Measurements from ENCODE around the gene GPX5.

GPX5 gene

DNA sequence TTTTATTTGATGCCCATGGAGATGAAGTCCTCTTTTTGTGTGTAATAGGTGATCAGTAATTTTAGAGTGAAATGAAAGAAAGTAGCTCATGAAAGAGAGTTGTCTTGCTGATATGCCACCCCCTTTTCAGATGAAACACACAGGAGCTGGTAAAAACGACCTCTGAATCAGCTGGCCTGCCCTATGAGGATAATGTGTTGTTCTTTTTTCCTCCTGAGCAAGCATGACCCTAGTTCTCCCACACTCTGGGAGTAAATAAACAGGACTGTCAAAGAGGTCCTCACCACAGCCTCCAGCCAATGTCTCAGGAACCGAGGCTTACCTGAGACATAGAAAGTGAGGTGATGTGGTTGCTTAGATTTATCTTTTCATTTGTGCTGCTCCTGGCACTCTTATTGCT lies 29.5 kb downstream of the GPX5 start:
- no peak for DNase-seq (ENCODE audit: low read depth, low spot score)

DNA sequence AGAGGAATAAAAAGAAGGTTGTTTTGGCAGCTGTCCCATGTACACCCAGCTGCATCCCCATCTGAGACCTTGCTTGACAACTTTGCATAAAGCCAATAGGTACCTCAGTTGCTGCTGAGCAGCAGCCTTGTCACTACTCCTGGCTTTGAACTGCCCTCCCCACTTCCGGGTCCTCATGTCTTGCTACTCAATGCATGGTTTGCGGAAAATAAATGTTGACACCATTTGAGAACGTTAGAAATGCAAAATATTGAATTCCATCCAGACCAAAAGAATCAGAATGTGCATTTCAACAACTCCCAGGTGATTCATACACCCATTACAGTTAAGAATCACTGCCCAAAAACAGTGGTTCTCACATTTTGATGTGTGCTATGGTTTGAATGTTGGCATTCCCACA lies 32.9 kb downstream of the GPX5 start:
- DNase-seq (ENCODE audit: low read depth, low spot score), result no peak

DNA sequence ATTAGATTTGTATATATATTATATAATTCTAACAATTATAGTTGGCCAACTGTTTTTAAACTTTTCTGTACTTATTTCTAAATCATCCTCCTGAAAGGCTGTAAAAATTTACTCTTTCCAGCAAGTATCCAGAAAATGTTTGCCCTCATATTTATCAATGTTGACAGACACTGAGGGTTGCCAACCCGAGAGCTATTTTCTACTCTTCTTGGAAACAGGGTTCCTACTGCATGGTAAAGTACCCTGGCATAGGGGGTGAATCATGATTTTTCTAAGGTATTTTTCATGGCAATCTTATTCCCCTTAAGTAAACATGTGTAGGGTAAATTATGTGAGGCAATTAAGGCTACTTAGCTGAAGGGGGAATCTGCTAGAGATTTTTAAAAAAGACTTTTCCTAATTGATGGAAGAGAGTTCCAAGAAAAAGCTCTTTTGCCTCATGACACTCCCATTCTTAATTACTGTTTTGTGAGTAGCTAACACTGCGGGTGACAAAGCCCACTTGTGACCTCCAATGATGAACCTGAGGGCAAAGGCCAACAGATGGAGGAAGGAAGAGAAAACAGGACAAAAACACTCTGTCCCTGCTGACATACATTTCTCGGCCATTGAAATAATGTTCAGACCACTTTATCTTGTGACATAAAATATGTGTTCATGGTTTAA lies 37.9 kb downstream of the GPX5 start:
- DNase-seq (ENCODE audit: low read depth, low spot score), result no peak

DNA sequence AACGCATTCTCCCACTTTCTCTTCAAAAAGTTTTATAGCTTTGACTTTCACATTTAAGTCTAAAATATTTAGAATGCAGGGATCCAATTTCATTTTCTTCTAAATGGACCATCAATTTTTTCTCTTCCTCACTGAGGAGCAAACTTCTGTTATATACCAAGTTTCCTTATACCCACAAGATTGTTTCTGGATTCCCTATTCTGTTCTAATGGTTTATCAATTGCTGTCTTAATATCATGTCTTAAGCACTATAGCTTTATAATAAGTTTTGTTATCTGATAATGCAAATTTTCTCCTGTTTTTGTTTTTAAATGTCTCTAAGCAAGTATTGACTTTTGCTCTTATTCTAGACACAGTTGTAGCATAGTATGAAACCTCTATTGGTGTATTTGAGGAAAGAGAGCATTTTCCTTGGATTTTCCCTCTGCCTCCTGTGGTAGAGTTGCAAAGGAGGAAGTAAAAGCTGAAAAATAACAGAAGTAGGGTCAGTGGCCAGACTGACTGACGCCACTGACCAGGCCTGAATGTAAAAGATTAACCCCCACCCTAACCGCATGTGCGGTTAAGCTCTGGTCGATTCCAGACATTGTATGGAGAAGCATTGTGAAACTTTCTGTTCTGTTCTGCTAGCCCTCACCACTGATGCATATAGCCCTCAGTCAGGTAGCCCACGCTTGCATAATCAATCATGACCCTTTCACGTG lies 40.3 kb downstream of the GPX5 start:
- DNase-seq (ENCODE audit: low read depth, low spot score), result no peak

DNA sequence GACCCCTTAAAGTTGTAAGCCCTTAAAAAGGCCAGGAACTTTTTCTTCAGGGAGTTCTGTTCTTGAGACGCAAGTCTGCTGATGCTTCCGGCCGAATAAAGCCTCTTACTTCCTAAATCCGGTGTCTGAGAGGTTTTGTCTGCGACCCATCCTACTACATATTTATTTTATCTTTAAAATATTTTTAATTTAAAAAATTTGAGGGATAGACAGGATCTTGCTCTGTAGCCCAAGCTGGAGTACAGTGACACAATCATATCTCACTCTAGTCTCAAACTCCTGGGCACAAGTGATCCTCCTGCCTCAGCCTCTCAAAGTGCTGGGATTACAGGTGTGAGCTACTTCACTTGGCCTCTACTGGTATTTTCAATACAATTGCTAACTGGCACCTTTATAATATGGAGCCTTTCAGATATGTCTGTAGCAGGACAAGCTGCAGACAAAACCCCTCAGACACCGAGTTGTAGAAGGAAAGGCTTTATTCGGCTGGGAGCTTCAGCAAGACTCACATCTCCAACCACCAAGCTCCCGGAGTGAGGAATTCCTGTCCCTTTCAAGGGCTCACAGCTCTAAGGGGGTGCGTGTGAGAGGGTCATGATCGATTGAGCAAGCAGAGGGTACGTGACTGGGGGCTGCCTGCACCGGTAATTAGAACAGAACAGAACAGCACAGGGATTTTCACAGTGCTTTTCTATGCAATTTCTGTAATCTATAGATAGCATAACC lies 41.0 kb downstream of the GPX5 start:
- no peak for DNase-seq (ENCODE audit: low read depth, low spot score)

DNA sequence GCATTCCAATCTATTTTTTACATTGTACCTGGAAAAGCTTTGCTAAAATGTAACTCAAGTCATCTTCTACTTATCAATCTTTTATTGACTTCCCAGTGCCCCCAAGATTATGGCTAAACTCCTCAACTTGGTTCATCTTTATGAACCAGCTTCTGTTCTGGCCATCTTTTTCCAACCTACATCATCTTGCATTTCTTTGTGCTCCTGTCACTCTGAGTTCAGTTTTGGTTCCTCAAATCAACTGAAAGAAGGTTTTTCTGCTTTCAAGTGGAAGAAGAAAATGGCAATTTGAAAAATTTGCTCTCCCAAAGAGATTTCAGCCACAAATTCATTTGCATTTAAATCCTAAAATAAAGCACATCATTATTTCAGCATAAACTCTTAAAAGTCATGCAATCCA lies 41.8 kb downstream of the GPX5 start:
- no peak for DNase-seq (ENCODE audit: low read depth, low spot score)

DNA sequence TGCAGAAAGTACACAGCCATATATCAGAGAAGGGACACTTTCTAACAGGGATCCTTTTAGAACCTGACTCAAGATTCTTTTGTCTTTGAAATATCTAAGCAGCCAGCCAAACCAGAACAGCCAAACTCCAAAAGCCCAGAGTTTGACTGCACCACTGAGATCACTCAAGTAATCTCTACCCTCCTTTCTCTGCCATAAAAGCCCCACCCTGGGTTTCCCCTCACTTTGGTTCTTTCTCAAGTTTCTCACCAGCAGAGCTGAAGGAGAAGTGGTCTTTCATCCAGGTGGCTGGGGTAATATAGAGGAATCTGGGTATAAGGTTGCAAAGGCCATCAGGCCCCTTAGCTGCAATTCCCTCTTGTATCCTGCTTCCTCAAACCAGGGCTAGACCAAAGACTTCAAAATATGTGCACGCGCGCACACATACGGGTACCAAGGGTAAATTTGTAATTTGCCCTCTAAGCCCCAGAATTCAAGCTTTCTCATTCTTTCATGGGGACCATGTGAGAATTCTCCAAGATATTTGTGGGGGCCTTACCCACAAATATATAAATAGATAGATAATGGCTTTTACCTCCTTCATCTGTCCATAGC lies 42.9 kb downstream of the GPX5 start:
- no peak for DNase-seq (ENCODE audit: low read depth, low spot score)

DNA sequence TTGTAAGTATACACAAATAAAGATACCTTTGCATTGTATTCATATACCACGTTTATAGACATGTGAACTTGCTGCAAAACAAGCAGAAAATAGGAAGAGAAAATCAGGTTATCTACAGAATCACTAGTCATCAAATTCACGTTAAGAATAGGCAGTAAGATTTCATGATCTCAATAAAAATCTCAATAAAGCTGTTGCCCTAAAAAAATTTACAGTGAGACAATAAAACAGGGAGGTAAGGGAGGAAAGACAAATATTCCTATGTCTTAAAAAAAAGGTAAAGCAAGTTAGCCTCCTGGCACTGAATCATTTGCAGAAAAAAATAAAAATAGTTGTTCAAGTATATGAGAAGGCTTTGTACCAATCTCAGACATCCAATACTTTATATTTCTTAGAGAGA lies 44.1 kb downstream of the GPX5 start:
- DNase-seq (ENCODE audit: low read depth, low spot score), result no peak

DNA sequence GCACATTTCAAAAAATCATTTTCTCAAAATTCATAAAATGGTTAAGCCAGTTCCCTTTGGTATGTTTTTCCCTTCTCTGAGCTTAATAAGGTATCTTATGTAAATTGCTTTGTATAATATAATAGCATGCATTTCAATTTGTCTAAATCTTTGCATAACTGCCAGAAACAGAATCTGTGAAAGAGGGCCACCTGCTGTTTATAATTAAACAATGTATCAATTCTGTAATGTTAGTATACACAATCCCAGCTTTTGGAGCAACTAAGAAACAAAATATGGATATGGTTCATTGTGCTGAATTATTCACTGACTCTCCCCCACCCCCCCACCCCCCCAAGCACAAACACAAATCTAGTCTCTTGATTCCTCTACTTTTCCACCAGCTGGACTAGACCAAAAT lies 54.8 kb downstream of the GPX5 start:
- no peak for DNase-seq (ENCODE audit: low read depth, low spot score)

DNA sequence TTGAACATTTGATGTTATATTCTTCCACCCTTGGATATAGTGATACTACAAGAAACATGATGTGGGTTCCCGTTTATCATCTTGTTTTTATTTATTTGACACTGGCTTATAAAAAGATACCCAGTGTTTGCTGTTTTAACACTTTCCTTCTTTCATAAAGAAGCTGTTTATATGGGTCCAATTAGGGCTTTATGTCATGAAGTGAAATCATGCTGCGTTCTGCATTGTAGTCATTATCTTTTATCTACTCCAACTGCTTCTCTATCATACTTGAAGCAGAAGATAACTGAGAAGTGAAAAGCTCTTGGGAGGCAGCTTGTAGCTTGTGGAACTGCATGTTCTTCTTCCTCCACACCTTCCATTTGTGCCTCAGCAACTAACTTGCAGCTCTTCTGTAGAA lies 57.8 kb downstream of the GPX5 start:
- no peak for DNase-seq (ENCODE audit: low read depth, low spot score)
